ENCODE results near the gene CD274. TPM values are rescaled to one million over a fixed set of nuclear protein-coding genes. Genes with fewer than 3 reads are reported as not detected.
"Not testable (repeated sequence)": the region's sequence is repeated elsewhere in the genome, so short reads cannot be mapped to it uniquely, and the experiment has no call there.

The CD274 gene
- total and polyA plus RNA-seq, 2 of the 8 experiments (the other 6 are each of a cell fraction or from before 2014, with no cell fraction given), result 0.08 to 0.15 TPM

GRCh38 chr9:5433841-5434810 is 16.2 kb upstream of the CD274 start:
- H2BK20ac ChIP-seq (ENCODE audit: low read length); H3K79me1 ChIP-seq (ENCODE audit: low read depth, low read length); H3K4me2 ChIP-seq (ENCODE audit: insufficient read depth in 1 of 2, low read depth in 2 of 2, low read length in 2 of 2); H4K91ac ChIP-seq (replicated peaks; ENCODE audit: insufficient read length, low read length); H3K4me1 ChIP-seq (replicated peaks in 1 of 4; ENCODE audit: control insufficient read depth in 3 of 4, insufficient read depth in 4 of 4, low read length in 3 of 4); H3K27me3 ChIP-seq (replicated peaks in 1 of 4; ENCODE audit: control insufficient read depth in 3 of 4, extremely low read depth in 1 of 4, insufficient read depth in 3 of 4, low read length in 3 of 4); H3K14ac ChIP-seq (ENCODE audit: insufficient read length); H3K27ac ChIP-seq (ENCODE audit: low read depth, low read length); H3K9ac ChIP-seq (replicated peaks in 1 of 4; ENCODE audit: extremely low read depth in 1 of 4, low read depth in 3 of 4, low read length in 3 of 4); H4K8ac ChIP-seq (ENCODE audit: extremely low read depth, insufficient read depth, low read length); H3K4ac ChIP-seq (replicated peaks; ENCODE audit: insufficient read length, low read depth, low read length); H4K20me1 ChIP-seq (replicated peaks in 1 of 2; ENCODE audit: control insufficient read depth in 1 of 2, insufficient read depth in 2 of 2, low read length in 2 of 2); CTCF ChIA-PET (ENCODE audit: partially characterized antibody); H2BK5ac ChIP-seq (ENCODE audit: low read depth, low read length); H2BK12ac ChIP-seq (ENCODE audit: low read depth, low read length); H3K4me3 ChIP-seq (ENCODE audit: extremely low read depth in 1 of 4, insufficient read depth in 2 of 4, low read depth in 3 of 4, low read length in 4 of 4); H2AFZ ChIP-seq (ENCODE audit: low read length); H3K23me2 ChIP-seq (ENCODE audit: low read depth, low read length); FAIRE-seq; H2BK120ac ChIP-seq (replicated peaks; ENCODE audit: low read depth, low read length); H3K23ac ChIP-seq (ENCODE audit: insufficient read length); H3K18ac ChIP-seq (ENCODE audit: extremely low read depth, low read length); H4K5ac ChIP-seq (ENCODE audit: insufficient read length, low read depth, low read length); DNase-seq (ENCODE audit: low read depth in 1 of 2, low spot score in 2 of 2); H3K79me2 ChIP-seq (ENCODE audit: control insufficient read depth in 1 of 2, insufficient read depth in 2 of 2, low read length in 2 of 2); H2AK5ac ChIP-seq (ENCODE audit: low read depth, low read length); H2BK15ac ChIP-seq (ENCODE audit: low read length); H3K56ac ChIP-seq (replicated peaks; ENCODE audit: insufficient read length, low read depth, low read length): not testable (repeated sequence)
- Histone ChIP-seq H3K36me3 (ENCODE audit: control insufficient read depth in 2 of 4, insufficient read depth in 4 of 4, low read length in 3 of 4) (peaks cover 3 to 24% (median 5%) of the 10 kb centered on the region in 4 experiments; a peak in 5 of 8 replicates), H3K9me3 (ENCODE audit: insufficient read depth in 2 of 2, low read depth in 1 of 2, low read length in 1 of 2) (peaks cover 3 to 27% of the 10 kb centered on the region in 2 experiments; a peak in 2 of 4 replicates)
- WGBS, 2 experiments (ENCODE audit: extremely low coverage in 1 of 2, insufficient coverage in 1 of 2, insufficient read length in 1 of 2, insufficient replicate concordance in 2 of 2, low coverage in 1 of 2, low lambda C conversion rate in 2 of 2, missing lambda C conversion rate in 1 of 2), result 95% methylated on average over 16 of the region's 65 CpGs; no CpG with 5 or more reads in 1 of the 2 experiments
- POLR2A ChIA-PET (ENCODE audit: partially characterized antibody), result interaction anchor here (0.7 kb wide), 1 partner anchor 295 kb away, joined by 3 read pairs; no protein-coding TSS in a partner anchor
